ENCODE data around the gene WDR45B.
"Not testable (repeated sequence)": the region's sequence is repeated elsewhere in the genome, so short reads cannot be mapped to it uniquely, and the experiment has no call there.

GRCh38 chr17:82654611-82655010 is 6.4 kb upstream of the WDR45B start:
- not testable (repeated sequence) for TF ChIP-seq CTCF, EP300, POLR2AphosphoS5, POLR2A (IDR thresholded peaks at IDR 0.05)

All from sigmoid colon (tissue), 4 donors.